Lower leg skin (tissue), 4 donors: ENCODE results near the gene PCED1A. TPM values are rescaled to one million over a fixed set of nuclear protein-coding genes. Genes with fewer than 3 reads are reported as not detected.
A peak's percentile ranks its signal among the peaks of the same experiment; 100 is the strongest.

Experiments
- DNase-seq, 2 donors: peaks; one replicate each; pipeline ENCODE4 v3.0.0-alpha.2; 2019; ENCODE audit warnings: low spot score in 2 of 2
- H3K4me3 ChIP-seq: fragments of 200-600 bp; sonication (generic); 2 replicates; pipeline ENCODE4 v1.5.1; 2017; ENCODE audit warnings: mild to moderate bottlenecking, low read depth; ENCODE audit not compliant: poor library complexity, severe bottlenecking
- CTCF ChIP-seq, 3 donors: fragments of 450-650 bp; IDR thresholded peaks; one replicate each; pipeline ENCODE4 v1.5.1; 2016; ENCODE audit warnings: antibody characterized with exemption in 3 of 3, mild to moderate bottlenecking in 3 of 3, moderate library complexity in 2 of 3
- POLR2A ChIP-seq, 2 donors: fragments of 450-650 bp; IDR thresholded peaks; one replicate each; pipeline ENCODE4 v1.6.1; 2016 to 2017; ENCODE audit warnings: antibody characterized with exemption in 2 of 2, mild to moderate bottlenecking in 1 of 2, moderate library complexity in 1 of 2
- WGBS, 2 donors: methylation state at CpG; one replicate each; pipeline ENCODE4 v1.1.5; 2018; 5-methylcytosine and 5-hydroxymethylcytosine counted together
- intact Hi-C: fragments of 100-400 bp; cut with DNase I; formaldehyde crosslinking; loops from one replicate; pipeline ENCODE4 v1.15.0; 2023; ENCODE audit warnings: low total_unique reads
- total RNA-seq, 4 donors: library from RNA; depleted of rRNA; stranded (reverse); fragments of >200 nt; gene quantifications; one replicate each; pipeline ENCODE4 v1.1.0, GENCODE V29; 2016

Gene PCED1A
- total RNA-seq, 4 donors from 2014 or later, result 10.6 to 16.6 (median 13.1) TPM

DNA sequence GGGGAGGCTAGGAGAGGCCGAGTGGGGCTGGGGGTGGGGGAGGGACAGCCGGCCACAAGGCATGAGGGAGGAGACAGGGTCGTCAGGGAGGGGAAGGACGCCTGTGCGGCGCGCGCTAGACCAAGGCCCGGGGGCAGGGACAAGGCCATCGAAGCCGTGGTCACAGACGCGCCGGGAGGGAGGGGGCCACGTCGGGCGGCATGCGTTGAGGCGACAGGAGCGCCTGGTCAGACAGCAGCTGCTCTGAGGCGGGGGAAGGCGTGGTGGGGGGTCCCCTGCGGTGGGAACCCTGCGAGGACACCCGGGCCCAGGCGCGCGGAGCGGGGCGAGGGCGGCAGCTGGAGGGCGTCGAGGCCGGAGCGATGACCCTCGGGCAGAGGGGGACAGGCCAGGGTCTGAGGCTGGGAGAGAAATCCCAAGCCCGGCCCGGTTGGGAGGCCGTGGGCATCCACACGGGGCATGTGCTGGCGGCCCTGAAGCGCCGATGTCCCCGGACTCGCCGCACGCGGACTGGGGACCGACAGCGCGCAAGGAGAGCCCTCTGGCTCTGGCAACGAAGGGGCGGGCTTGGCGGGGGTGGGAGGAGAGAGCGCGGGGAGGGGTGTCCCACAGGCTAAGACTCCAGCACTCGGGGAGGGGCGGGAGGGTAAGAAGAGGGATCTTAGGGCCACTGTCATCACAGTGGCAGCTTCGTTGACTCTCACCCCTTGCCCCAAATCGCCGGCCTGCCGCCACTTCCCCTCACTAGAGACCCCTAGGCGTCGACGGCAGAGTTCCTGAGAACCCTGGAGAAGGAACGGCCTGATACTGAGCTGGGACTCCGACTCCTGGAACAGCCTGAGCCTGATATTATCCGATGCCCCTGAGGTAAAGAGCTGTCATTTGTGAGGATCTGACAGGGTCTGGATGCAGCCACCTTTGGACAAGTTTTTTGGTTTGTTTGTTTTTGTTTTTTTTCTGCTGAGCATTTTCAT is 19.3 kb downstream of the PCED1A start:
- 12 to 14% methylated on average over 42 to 56 of the region's 68 CpGs for WGBS, 2 donors
- intact Hi-C loops, result no loop called here
- TF ChIP-seq CTCF (IDR thresholded peaks at IDR 0.05), result no peak
- TF ChIP-seq POLR2A (IDR thresholded peaks at IDR 0.05), result no peak
- H3K4me3 ChIP-seq, result no peak overlapping the region
- peak in 1 of 2 donors; percentile 78 for DNase-seq

GRCh38 chr20:2820084-2820895 is 20.2 kb downstream of the PCED1A start:
- DNase-seq, result peak in 1 of 2 donors; percentile 42
- TF ChIP-seq POLR2A (IDR thresholded peaks at IDR 0.05), result no peak
- no peak for TF ChIP-seq CTCF (IDR thresholded peaks at IDR 0.05)
- intact Hi-C loops, result no loop called here
- no peak overlapping the region for H3K4me3 ChIP-seq
- WGBS, 2 donors, result 33 to 35% methylated on average over 32 of the region's 32 CpGs

DNA sequence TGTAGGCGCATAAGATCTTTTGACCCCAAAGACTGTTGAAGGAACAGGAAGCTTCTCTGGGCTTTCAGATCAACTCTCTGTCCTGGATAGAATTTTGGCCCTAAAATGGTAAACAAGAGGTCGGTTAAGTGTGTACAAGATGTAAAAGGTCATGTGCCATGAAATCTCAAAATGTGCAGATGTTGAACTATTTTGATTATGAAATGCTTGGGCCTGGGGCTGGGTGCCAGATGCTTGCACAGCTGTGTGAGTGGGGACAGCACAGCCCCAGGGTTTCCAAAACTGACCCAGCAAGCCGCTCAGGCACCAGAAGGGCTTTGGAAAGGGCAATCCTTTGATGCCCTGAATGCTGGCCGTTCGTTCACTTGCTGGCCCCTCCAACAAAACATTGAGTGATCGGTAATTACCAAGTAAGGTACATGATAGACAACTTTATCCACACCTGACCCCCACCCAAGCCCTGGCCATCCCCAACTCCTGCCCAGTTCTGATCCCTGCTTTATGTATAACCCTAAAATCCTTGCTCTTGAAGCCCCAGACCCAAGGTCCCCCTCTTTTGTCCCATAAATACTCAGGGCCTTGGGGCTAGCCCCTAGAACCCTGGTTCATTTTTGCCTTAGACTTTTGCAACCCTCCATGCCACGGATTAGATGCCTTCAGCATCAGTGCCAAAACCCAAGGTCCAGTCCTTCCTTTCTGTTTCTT is 22.4 kb downstream of the PCED1A start:
- TF ChIP-seq CTCF (IDR thresholded peaks at IDR 0.05) (no peak), POLR2A (IDR thresholded peaks at IDR 0.05) (no peak)
- H3K4me3 ChIP-seq, result no peak overlapping the region
- WGBS, 2 donors, result 76 to 80% methylated on average over 7 of the region's 7 CpGs
- intact Hi-C loops, result no loop called here
- DNase-seq, result peak in 1 of 2 donors; percentile 88

GRCh38 chr20:2817341-2817726 is 23.1 kb downstream of the PCED1A start:
- 93% methylated on average over 2 of the region's 2 CpGs for WGBS, 2 donors
- DNase-seq, result peak in 1 of 2 donors; percentile 39
- no peak for TF ChIP-seq CTCF (IDR thresholded peaks at IDR 0.05)
- TF ChIP-seq POLR2A (IDR thresholded peaks at IDR 0.05), result no peak
- no peak overlapping the region for H3K4me3 ChIP-seq
- intact Hi-C loops, result no loop called here

DNA sequence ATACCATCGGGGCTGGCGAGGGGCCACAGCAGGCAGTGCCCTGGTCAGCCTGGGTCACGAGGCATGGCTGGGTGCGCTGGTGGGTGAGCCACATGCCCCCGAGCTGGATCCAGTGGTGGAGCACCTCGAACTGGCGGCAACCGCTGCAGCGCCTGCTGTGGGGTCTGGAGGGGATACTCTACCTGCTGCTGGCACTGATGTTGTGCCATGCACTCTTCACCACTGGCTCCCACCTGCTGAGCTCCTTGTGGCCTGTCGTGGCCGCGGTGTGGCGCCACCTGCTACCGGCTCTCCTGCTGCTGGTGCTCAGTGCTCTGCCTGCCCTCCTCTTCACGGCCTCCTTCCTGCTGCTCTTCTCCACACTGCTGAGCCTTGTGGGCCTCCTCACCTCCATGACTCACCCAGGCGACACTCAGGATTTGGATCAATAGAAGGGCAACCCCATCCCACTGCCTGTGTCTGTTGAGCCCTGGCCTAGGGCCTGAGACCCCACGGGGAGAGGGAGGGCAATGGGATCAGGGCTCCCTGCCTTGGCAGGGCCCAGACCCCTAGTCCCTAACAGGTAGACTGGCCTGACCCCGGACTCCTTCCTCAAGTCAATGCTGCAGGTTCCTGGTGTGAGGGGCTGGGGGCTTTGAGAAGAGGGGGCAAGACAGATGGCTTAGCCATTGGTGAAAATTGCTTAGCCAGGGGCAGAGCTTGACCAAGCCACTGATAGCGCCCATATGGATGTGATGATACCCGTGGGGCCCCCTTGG is 23.7 kb downstream of the PCED1A start:
- peak in 1 of 2 donors; percentile 80 for DNase-seq
- TF ChIP-seq CTCF (IDR thresholded peaks at IDR 0.05) (no peak), POLR2A (IDR thresholded peaks at IDR 0.05) (no peak)
- no peak overlapping the region for H3K4me3 ChIP-seq
- intact Hi-C loops, result no loop called here
- 84 to 86% methylated on average over 11 to 20 of the region's 20 CpGs for WGBS, 2 donors
